KMS-11 (cell line): Measurements from ENCODE around the gene NAALADL1.
A peak's percentile ranks its signal among the peaks of the same experiment; 100 is the strongest.

Experiments used
- H2AFZ ChIP-seq: fragments of 200-600 bp; sonication (generic); 2 replicates; pipeline ENCODE4 v1.6.1; 2016; ENCODE audit warnings: antibody characterized with exemption, mixed run types, low read depth
- H3K27ac ChIP-seq: fragments of 200-600 bp; sonication (generic); 2 replicates; pipeline ENCODE4 v1.6.1; 2016; ENCODE audit warnings: mild to moderate bottlenecking, mixed run types
- H3K27me3 ChIP-seq: fragments of 200-600 bp; sonication (generic); 2 replicates; pipeline ENCODE4 v1.6.1; 2017; ENCODE audit warnings: mild to moderate bottlenecking, low read depth, mixed run types, moderate library complexity; ENCODE audit not compliant: insufficient read depth
- H3K36me3 ChIP-seq: fragments of 200-600 bp; sonication (generic); 2 replicates; pipeline ENCODE4 v1.6.1; 2017; ENCODE audit warnings: mild to moderate bottlenecking, mixed run types; ENCODE audit not compliant: insufficient read depth
- H3K4me1 ChIP-seq: fragments of 200-600 bp; sonication (generic); 2 replicates; pipeline ENCODE4 v1.6.1; 2016; ENCODE audit warnings: mild to moderate bottlenecking, low read depth, mixed run types; ENCODE audit not compliant: poor library complexity, severe bottlenecking
- H3K4me2 ChIP-seq: fragments of 200-600 bp; sonication (generic); 2 replicates; pipeline ENCODE4 v1.7.0; 2016; ENCODE audit warnings: mild to moderate bottlenecking, mixed run types
- H3K4me3 ChIP-seq: fragments of 200-600 bp; sonication (generic); IDR thresholded peaks from 2 replicates; pipeline ENCODE4 v1.6.1; 2017; ENCODE audit warnings: low read depth, low read length, mixed read lengths; ENCODE audit not compliant: insufficient read depth
- H3K79me2 ChIP-seq: fragments of 200-600 bp; sonication (generic); 2 replicates; pipeline ENCODE4 v1.6.1; 2016; ENCODE audit warnings: low read depth, mixed run types; ENCODE audit not compliant: insufficient read depth
- H3K9ac ChIP-seq: fragments of 200-600 bp; sonication (generic); 2 replicates; pipeline ENCODE4 v1.6.1; 2016; ENCODE audit warnings: mild to moderate bottlenecking, mixed run types
- H4K20me1 ChIP-seq: fragments of 200-600 bp; sonication (generic); 2 replicates; pipeline ENCODE4 v1.6.1; 2016; ENCODE audit warnings: mild to moderate bottlenecking, mixed run types; ENCODE audit not compliant: insufficient read depth
- TF ChIP-seq, protein P1 (sequence below): fragments of 200-600 bp; sonication (generic); conservative IDR thresholded peaks from 2 replicates; pipeline ENCODE4 v1.6.1; 2017; ENCODE audit warnings: low read depth, mild to moderate bottlenecking, antibody characterized with exemption, low read length, moderate library complexity, mixed read lengths

The NAALADL1 gene

DNA sequence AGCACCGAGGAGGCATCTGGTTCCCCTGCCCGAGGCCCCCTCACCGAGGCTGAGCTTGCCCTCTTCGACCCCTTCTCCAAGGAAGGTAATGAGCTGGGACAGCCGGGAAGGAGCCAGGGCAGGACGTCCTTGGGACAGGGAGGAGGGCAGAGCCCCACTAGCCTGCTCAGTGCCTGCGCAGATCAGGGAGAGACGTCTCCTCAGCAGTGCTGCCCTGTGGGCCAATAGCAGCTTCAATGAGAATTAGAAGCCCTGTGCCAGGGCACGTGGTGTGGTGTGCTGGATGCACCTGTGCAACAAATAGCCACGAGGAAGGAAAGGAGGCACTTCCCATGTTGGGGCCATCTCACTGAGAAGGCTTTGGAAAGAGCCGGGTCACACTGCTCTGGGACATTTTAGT is 22.8 kb downstream of the NAALADL1 start:
- H3K79me2 ChIP-seq: no peaks in the 10 kb centered on the region
- H3K36me3 ChIP-seq: no peaks in the 10 kb centered on the region
- no peak overlapping the region for H3K4me2 ChIP-seq
- H4K20me1 ChIP-seq: no peaks in the 10 kb centered on the region
- no peak overlapping the region for H2AFZ ChIP-seq
- TF ChIP-seq, protein P1, sequence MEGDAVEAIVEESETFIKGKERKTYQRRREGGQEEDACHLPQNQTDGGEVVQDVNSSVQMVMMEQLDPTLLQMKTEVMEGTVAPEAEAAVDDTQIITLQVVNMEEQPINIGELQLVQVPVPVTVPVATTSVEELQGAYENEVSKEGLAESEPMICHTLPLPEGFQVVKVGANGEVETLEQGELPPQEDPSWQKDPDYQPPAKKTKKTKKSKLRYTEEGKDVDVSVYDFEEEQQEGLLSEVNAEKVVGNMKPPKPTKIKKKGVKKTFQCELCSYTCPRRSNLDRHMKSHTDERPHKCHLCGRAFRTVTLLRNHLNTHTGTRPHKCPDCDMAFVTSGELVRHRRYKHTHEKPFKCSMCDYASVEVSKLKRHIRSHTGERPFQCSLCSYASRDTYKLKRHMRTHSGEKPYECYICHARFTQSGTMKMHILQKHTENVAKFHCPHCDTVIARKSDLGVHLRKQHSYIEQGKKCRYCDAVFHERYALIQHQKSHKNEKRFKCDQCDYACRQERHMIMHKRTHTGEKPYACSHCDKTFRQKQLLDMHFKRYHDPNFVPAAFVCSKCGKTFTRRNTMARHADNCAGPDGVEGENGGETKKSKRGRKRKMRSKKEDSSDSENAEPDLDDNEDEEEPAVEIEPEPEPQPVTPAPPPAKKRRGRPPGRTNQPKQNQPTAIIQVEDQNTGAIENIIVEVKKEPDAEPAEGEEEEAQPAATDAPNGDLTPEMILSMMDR: no peak
- H3K27me3 ChIP-seq: no peaks in the 10 kb centered on the region
- peaks cover 10% of the 10 kb centered on the region for H3K4me1 ChIP-seq
- H3K9ac ChIP-seq: no peak overlapping the region
- H3K27ac ChIP-seq: no peak overlapping the region
- H3K4me3 ChIP-seq: no peak overlapping the region

DNA sequence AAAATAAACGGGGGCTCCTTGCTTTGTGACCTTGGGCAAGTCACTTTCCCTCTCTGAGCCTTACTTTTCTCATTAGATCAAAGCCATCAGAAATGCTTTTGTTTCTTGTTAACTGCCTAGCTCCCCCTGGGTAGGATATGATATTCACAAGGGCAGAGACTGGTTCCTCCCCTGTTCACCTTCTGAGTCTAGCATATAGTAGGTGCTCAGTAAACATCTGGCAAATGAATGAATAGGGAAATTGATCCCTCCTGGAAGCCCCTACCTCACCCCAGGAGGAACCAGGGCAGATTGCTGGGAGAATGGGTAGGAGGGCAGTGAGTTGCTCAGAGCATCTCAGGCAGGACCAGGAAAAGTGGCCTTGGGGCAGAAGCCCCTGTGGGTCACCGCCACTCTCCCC is 23.9 kb downstream of the NAALADL1 start:
- H3K79me2 ChIP-seq: no peaks in the 10 kb centered on the region
- no peak overlapping the region for H3K4me3 ChIP-seq
- no peaks in the 10 kb centered on the region for H3K36me3 ChIP-seq
- TF ChIP-seq, protein P1: no peak
- no peak overlapping the region for H3K9ac ChIP-seq
- no peak overlapping the region for H3K4me2 ChIP-seq
- H4K20me1 ChIP-seq: no peaks in the 10 kb centered on the region
- no peaks in the 10 kb centered on the region for H3K27me3 ChIP-seq
- no peak overlapping the region for H3K27ac ChIP-seq
- no peak overlapping the region for H2AFZ ChIP-seq
- H3K4me1 ChIP-seq: no peaks in the 10 kb centered on the region

DNA sequence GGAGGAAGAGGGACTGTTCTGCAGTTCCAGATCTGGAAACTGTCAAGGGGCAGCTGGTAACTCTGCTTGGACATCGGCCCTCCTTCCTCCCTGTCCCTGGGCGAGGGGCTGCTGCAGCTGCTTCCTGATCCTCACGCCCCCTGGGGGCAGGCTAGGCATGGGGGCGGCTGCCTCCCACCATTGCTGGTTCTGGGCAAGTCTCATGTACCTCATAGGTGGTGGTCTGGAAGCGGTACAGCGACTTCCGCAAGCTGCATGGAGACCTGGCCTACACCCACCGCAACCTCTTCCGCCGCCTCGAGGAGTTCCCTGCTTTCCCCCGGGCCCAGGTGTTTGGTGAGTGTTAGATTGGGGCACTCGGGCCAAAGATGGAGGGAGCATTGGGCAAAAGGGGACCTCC is 26.1 kb downstream of the NAALADL1 start:
- no peak overlapping the region for H3K9ac ChIP-seq
- H3K79me2 ChIP-seq: no peaks in the 10 kb centered on the region
- H2AFZ ChIP-seq: no peak overlapping the region
- H4K20me1 ChIP-seq: no peaks in the 10 kb centered on the region
- no peak overlapping the region for H3K27ac ChIP-seq
- no peaks in the 10 kb centered on the region for H3K27me3 ChIP-seq
- H3K4me3 ChIP-seq: no peak overlapping the region
- peaks cover 11% of the 10 kb centered on the region for H3K4me1 ChIP-seq
- H3K36me3 ChIP-seq: no peaks in the 10 kb centered on the region
- TF ChIP-seq, protein P1: no peak
- H3K4me2 ChIP-seq: no peak overlapping the region

DNA sequence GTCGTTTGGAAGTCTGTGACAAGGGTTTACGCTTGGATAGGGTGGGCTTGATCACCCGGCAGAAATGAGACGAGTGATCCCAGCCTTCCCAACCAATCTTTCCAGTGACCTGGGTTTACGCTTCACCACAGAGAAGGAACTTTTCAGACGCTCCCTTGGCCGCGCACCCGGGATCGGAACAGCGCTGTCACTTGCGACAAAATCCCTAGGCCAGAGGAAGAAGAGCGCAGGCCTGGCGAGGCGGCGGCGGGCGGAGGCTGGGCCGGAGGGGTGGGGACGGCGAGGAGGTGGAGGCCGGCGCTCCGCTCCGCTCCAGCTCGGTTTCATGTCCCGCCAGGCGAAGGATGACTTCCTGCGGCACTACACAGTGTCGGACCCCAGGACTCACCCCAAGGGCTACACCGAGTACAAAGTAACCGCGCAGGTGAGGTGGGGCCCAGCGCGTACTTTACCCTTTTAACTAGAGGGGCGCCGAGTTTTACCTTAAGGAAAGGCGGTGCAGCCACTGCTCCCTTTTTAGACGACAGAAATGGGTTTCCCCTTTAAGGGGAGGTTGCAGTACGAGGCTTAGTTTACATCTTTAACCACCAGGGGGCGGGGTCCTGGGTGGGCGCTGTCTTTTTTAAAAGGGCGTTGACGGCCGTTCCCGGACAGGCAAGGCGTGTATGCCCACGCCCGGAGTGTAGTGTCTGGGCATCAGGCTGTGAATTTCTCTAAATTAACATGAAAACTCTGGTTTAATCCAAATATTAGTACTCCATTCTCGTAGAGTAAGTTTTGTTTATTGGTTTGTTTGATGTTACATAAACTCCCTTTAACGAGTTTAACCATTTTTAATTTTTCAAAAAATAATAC is 30.9 kb downstream of the NAALADL1 start, which contains the start of gene SNX15:
Gene SNX15 (plus strand): TSS at position 227 of the 855 bp plus-strand sequence. CDS start 99 bp downstream, at position 326.
- TF ChIP-seq, protein P1: peak; percentile 74
- Histone ChIP-seq H3K9ac (peak within 1 kb of the TSS; percentile 62; the same call in 1 of the 2 replicates), H3K27ac (peak within 1 kb of the TSS; percentile 60), H3K79me2 (no peaks in the 10 kb centered on the region), H3K4me3 (no peak within 1 kb of the TSS), H3K36me3 (no peaks in the 10 kb centered on the region), H3K4me1 (peaks cover 16% of the 10 kb centered on the region), H4K20me1 (no peaks in the 10 kb centered on the region), H3K27me3 (no peaks in the 10 kb centered on the region), H2AFZ (peak within 1 kb of the TSS; percentile 61), H3K4me2 (peak within 1 kb of the TSS; percentile 91)
